ENCODE measurements around the gene UGT1A10.
A peak's percentile ranks its signal among the peaks of the same experiment; 100 is the strongest.
"Not testable (repeated sequence)": the region's sequence is repeated elsewhere in the genome, so short reads cannot be mapped to it uniquely, and the experiment has no call there.

Gene UGT1A10

DNA sequence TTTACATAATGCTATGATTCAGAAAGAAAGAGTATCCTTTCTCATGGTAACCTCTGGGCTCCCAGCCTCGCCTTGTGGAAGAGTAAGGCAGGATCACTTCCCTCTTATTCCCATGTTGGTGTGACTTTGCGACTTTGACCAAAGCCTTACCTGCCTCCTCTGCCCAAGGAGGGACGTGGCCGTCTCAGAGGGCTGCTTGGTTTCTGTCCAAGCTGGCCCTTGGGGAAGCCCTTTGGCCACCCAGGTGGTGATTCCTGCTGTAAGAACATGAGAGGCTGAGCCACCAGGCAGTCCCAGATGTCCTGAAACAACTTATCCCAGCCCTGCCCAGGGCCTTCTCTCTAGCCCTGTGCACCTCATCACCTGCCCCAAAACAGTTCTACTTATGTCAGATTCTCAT, 62.5 kb downstream of the UGT1A10 start:
- no peak for DNase-seq

GRCh38 chr2:233699424-233700027, 63.3 kb downstream of the UGT1A10 start:
- no peak for DNase-seq

DNA sequence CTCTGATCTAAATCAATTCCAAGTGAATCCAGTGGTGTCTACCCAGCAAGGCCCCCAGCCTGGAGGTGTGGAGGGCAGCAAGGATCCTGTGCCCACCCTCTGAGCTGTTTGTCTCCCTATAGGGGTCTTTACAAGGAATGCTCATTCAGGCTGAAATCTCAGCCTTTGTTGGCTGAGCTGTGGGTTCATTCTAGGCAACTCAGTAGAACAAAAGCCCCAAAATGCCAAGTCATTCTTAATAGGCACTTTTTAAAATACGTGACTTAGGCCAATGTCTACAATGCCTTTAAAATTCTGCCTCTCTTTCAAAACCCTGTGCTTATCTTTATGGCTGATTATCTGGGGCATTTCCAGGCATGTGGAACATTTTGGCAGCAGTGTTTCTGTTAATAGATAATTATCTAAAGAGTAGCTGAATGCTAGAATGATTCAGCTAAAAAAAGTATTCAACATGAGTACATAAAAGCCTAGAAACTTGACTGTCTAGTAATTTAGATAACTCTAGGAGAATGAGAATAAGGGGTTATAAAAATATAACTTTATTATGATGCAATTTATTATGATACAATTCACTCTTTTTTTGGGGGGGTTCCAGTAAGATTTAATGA, 63.9 kb downstream of the UGT1A10 start:
- no peak for DNase-seq

DNA sequence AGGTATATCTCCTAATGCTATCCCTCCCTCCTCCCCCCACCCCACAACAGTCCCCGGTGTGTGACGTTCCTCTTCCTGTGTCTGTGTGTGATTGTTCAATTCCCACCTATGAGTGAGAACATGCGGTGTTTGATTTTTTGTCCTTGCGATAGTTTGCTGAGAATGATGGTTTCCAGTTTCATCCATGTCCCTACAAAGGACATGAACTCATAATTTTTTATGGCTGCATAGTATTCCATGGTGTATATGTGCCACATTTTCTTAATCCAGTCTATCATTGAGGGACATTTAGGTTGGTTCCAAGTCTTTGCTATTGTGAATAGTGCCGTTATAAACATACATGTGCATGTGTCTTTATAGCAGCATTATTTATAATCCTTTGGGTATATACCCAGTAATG, 64.6 kb downstream of the UGT1A10 start:
- DNase-seq: not testable (repeated sequence)

DNA sequence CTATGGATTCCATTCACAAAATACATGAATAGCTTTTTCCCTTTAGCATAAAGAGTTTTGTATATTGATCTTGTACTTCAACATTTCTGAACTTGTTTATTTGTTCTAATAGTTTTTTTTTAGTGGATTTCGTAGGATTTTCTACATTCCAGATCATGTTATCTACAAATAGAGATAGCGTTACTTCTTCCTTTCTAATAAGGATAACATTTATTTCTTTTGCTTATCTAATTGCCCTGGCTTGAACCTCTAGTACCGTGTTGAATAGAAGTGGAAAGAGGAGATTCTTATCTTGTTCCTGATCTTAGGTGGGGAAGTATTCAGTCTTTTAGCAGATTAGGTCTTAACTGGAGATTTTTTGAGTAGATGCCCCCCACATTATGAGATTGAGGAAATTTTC, 66.0 kb downstream of the UGT1A10 start:
- no peak for DNase-seq

GRCh38 chr2:233705911-233706506, 69.8 kb downstream of the UGT1A10 start:
- DNase-seq: no peak

GRCh38 chr2:233706720-233707119, 70.5 kb downstream of the UGT1A10 start:
- DNase-seq: no peak

GRCh38 chr2:233707940-233708644, 71.8 kb downstream of the UGT1A10 start:
- DNase-seq: no peak

GRCh38 chr2:233708942-233709341, 72.7 kb downstream of the UGT1A10 start:
- no peak for DNase-seq

DNA sequence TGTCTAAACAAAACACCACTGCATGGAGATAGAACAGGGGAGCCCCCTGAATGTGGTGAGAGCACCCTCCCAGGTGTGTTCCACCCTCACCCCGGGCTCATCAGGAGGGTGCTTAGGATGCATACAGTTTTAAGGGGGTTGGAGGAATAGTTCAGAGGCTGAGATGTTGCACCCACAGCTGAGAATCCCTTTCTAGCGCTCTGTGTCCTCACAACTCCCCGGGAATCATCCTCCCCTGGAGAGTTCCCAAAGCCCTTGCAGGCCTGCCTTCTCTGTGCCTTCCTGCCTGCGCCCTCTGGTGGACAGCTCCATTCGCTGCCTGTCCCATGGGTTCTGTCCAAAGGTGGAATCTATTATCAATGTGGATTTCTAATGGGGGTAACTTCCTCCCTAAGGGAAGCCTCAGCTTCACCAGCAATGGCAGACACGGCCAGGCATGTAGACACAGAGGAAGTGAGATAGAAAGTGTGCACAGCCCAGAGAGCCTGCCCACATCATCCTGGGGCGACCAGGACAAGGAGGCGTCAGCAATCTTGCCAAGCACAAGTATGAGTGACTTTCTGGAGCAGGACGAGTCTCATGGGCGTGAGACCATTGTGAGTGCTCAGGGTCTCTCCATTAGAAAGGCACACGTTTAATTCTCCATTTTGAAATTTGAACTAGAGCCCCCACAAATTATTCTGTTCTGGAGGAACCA, 75.2 kb downstream of the UGT1A10 start:
- DNase-seq: peak; percentile 50

DNA sequence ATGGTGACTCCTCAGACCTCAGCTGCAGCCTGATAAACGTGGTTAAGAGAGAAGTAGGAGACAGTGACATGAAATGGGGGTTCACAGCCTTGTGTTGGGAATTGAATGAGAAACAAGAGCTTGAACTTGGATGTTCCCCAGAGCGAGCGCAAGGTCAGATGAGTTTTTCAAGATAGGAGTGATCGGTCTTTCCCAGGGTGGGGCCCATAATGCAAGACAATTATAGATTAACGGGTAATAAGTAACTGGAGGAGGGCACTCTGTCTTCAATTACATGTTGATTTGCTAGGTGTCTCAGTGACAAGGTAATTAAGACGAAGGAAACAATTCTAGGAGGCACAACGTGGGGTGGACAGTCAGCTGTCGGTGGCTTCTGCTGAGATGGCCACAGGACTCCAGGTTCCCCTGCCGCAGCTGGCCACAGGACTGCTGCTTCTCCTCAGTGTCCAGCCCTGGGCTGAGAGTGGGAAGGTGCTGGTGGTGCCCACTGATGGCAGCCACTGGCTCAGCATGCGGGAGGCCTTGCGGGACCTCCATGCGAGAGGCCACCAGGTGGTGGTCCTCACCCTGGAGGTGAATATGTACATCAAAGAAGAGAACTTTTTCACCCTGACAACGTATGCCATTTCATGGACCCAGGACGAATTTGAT, 76.5 kb downstream of the UGT1A10 start, which contains the start of gene UGT1A5:
Gene UGT1A5, plus strand, starts transcription at position 297 of the 651 bp plus-strand sequence. Its CDS starts 85 bp downstream, at position 382.
- no peak for DNase-seq

DNA sequence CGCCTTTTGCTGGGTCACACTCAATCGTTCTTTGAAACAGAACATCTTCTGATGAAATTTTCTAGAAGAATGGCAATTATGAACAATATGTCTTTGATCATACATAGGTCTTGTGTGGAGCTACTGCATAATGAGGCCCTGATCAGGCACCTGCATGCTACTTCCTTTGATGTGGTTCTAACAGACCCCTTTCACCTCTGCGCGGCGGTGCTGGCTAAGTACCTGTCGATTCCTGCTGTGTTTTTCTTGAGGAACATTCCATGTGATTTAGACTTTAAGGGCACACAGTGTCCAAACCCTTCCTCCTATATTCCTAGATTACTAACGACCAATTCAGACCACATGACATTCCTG, 77.0 kb downstream of the UGT1A10 start:
- DNase-seq: no peak

DNA sequence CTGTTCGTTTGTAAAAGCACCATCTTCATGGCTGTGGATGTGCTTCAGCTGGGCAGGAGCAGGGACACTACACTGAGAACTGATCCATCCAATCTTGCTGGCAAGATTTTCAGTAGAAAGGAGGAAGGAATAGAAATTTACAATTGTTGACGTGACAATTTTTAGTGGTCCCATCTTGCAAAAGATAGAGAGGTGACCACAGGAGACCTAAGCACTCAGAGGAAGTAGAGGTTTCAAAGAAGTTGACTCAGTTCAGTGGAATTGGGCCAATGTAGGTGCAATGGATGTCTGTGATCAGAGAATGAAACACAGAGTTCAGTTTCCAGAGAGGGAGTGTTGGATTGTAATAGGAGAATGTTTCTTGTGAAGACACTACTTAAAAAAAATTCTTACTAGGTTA, 77.9 kb downstream of the UGT1A10 start:
- DNase-seq: no peak

GRCh38 chr2:233718552-233718951, 82.3 kb downstream of the UGT1A10 start, which contains the start of gene UGT1A4:
Gene UGT1A4 (plus strand): TSS chr2:233718736. CDS start chr2:233718821, 85 bp downstream.
- no peak for DNase-seq

DNA sequence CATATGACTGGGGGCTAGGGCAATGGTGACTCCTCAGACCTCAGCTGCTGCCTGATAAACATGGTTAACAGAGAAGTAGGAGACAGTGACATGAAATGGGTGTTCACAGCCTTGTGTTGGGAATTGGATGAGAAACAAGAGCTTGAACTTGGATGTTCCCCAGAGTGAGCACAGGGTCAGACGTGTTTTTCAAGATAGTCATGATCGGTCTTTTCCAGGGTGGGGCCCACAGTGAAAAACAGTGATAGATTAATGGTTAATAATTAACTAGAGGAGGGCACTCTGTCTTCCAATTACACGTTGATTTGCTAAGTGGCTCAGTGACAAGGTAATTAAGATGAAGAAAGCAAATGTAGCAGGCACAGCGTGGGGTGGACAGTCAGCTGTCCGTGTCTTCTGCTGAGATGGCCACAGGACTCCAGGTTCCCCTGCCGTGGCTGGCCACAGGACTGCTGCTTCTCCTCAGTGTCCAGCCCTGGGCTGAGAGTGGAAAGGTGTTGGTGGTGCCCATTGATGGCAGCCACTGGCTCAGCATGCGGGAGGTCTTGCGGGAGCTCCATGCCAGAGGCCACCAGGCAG, 92.6 kb downstream of the UGT1A10 start, which contains the start of gene UGT1A3:
Gene UGT1A3, plus strand, starts transcription at position 320 of the 579 bp plus-strand sequence. Its CDS starts 85 bp downstream, at position 405.
- DNase-seq: no peak

- not testable (repeated sequence) for DNase-seq
These were observed 100.8 kb downstream of the UGT1A10 start for GRCh38 chr2:233736868-233737653.

- DNase-seq: no peak
These were observed 104.6 kb downstream of the UGT1A10 start for GRCh38 chr2:233740870-233741269.

DNA sequence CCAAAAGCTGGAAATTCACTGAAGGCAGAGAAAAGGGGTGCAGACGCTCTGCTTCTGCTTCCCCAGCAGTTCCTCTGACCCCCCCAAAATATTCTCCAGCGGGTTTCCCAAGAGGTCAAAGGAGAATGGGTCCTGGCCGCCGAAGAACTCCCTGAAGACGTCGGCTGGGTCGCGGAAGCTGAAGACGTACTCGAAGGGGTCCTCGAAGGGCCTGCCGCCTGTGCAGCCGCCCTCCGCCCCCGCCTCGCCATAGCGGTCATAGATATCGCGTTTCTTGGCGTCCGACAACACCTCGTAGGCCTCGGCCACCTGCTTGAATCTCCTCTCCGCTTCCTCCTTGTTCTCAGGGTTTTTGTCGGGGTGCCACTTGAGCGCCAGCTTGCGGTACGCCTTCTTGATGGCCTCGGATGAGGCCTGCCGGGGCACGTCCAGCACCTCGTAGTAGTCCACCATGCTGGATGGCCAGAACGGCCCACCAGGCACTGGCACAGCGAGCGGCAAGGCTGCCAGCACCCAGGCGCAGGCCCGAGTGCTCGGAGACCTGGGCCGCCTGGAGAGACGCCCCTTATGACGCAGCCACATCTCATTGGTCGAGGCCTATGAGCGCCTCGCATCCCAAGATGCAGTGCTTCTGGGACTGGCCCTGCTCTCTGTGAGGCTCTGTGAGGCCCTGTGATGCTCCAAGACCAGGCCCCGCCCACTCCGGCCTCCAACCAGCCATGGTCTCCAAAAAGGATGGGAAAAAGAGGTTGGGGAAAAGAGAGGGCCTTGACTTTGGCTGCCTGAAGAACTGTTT, 107.4 kb downstream of the UGT1A10 start:
- no peak for DNase-seq

DNA sequence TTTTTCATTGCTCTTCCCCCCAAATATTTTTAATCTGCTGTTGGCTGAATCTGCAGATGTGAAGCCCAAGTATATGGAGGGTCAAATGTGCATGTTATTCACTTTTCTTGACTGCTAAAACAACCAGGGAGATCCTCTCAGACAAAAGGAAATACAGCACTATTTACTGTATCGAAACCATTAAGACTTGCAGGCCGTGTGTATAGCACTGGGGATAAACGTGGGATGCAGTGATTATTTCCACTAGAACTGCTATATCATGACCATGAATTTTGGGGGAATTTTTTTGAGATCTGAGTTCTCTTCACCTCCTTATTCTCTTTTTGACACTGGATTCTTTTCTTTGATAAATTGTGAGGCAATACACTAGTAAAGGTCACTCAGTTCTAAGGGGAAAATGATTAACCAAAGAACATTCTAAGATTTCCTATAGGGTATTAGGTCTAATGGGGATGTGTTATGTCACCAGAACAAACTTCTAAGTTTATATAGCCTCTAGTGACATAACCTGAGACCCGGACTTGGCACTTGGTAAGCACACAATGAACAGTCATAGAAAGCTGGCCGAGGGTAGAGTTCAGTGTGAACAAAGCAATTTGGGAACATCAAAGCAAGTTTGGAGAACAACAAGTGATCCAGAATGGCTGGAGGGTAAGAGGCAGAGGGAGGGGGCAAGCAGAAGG, 109.0 kb downstream of the UGT1A10 start:
- no peak for DNase-seq

DNA sequence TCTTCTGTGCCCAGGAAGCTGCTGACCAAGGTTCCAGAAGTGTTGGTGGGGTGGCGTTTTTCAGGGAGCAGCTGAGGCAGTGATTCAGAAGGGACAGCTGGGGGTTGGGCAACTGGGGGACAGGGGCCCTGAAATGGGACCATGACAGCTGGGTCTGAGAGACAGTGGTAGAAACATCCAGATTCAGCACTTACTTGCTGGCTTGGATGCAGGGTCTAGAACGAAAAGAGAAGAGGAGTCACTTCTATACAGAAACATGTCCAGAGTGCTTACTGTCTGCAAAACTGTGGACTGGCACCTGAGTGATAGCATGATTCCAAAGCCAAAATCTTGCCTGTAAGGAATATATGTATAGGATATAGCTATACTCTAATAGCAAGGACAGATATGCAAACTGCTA, 109.6 kb downstream of the UGT1A10 start:
- DNase-seq: not testable (repeated sequence)

Data from CD4-positive, alpha-beta T cell treated with Interleukin-15 for 1 hour (primary cell).